Breast epithelium (tissue), 3 donors: Measurements from ENCODE around the gene CD72.
A peak's percentile ranks its signal among the peaks of the same experiment; 100 is the strongest.

ENCODE experiments used
- CTCF ChIP-seq, 3 donors: fragments of 450-650 bp; IDR thresholded peaks; one replicate each; pipeline ENCODE4 v1.5.1; 2016 to 2017; ENCODE audit warnings: antibody characterized with exemption in 3 of 3, mild to moderate bottlenecking in 3 of 3, moderate library complexity in 3 of 3
- POLR2A ChIP-seq: fragments of 450-650 bp; IDR thresholded peaks from one replicate; pipeline ENCODE4 v1.6.1; 2016; ENCODE audit warnings: antibody characterized with exemption, mild to moderate bottlenecking, moderate library complexity
- POLR2AphosphoS5 ChIP-seq, 3 donors: sonication (generic); formaldehyde crosslinking; IDR thresholded peaks; one replicate each; pipeline ENCODE4 v1.6.1; 2017; ENCODE audit warnings: antibody characterized with exemption in 3 of 3

- TF ChIP-seq POLR2A (peak; percentile 63), CTCF (IDR thresholded peaks at IDR 0.05) (peak; percentile 88 to 95 (median 95)), POLR2AphosphoS5 (IDR thresholded peaks at IDR 0.05) (peak; percentile 88 to 93 (median 89))
Measured at GRCh38 chr9:35646533-35647265, 28.5 kb upstream of the CD72 start.
